HepG2 (cell line): ENCODE measurements around the gene POC1A. TPM values are rescaled to one million over a fixed set of nuclear protein-coding genes. Genes with fewer than 3 reads are reported as not detected.

Source experiments
- ATAC-seq: fragments of 200-7000 bp; cut with Tn5 transposase; 3 replicates; pipeline ENCODE4 v1.9.1; 2020; ENCODE audit warnings: mild to moderate bottlenecking, moderate library complexity
- BruUV-seq: library from RNA; stranded (reverse); fragments of 400-500 nt; replicated peaks from 2 replicates; lab custom pipeline; 2021; lab: Mats Ljungman, UMichigan
- CTCF ChIA-PET: fragments of 300-600 bp; formaldehyde crosslinking; extraction: SDS; loops from one replicate; lab custom pipeline; 2021; ENCODE audit warnings: low total read pairs, inconsistent platforms, low intra/inter-chr PET ratio; lab: Yijun Ruan, JAX
- POLR2A ChIA-PET: fragments of 350-600 bp; sonication (Branson Sonifier 250); formaldehyde crosslinking; loops from one replicate; lab custom pipeline; 2020; ENCODE audit warnings: antibody characterized with exemption, inconsistent platforms; lab: Yijun Ruan, JAX
- DNase-seq: peaks from one replicate; pipeline ENCODE4 v3.0.0-alpha.2; 2015; ENCODE audit warnings: low spot score
- FAIRE-seq: peaks from 3 replicates; lab custom pipeline; 2011; peaks lifted over from hg19 to GRCh38; lab: Jason Lieb, UNC
- H2AFZ ChIP-seq: one replicate; pipeline ENCODE4 v1.6.1; 2011; ENCODE audit warnings: low read length, inconsistent platforms
- H3K27ac ChIP-seq: fragments of 300-600 bp; 3 replicates; pipeline ENCODE4 v1.8.0; 2011; ENCODE audit warnings: mixed run types, mild to moderate bottlenecking, mixed read lengths, low read length, inconsistent platforms; ENCODE audit not compliant: insufficient read depth; ENCODE audit errors: extremely low read length
- H3K27me3 ChIP-seq, 2 experiments: fragments of 200-600 bp in 1 of 2; 2 replicates in 1 of 2; 3 replicates in 1 of 2; pipeline versions ENCODE4 v1.6.0 to v1.8.0; 2011; ENCODE audit warnings: low read length in 2 of 2, mild to moderate bottlenecking in 2 of 2, moderate library complexity in 2 of 2, inconsistent platforms in 1 of 2; ENCODE audit not compliant: insufficient read depth in 2 of 2, control insufficient read depth in 1 of 2
- H3K36me3 ChIP-seq, 2 experiments: fragments of 200-600 bp in 1 of 2; replicated peaks in 1 of 2; 2 replicates in 1 of 2; 3 replicates in 1 of 2; pipeline versions ENCODE4 v1.5.1 to v1.8.0; 2011; ENCODE audit warnings: low read length in 2 of 2, inconsistent platforms in 1 of 2; ENCODE audit not compliant: insufficient read depth in 2 of 2, control insufficient read depth in 1 of 2
- H3K4me1 ChIP-seq: 2 replicates; pipeline ENCODE4 v1.5.1; 2012; ENCODE audit warnings: low read length, inconsistent platforms; ENCODE audit not compliant: insufficient read depth
- H3K4me2 ChIP-seq: 2 replicates; pipeline ENCODE4 v1.6.0; 2011; ENCODE audit warnings: low read depth, low read length, inconsistent platforms
- H3K4me3 ChIP-seq, 3 experiments: fragments of 200-600 bp in 1 of 3; sonication (generic), shearing (Covaris generic) in 1 of 3; replicated peaks in 1 of 3; 2 replicates each; pipeline ENCODE4 v1.5.1; 2011 to 2016; ENCODE audit warnings: low read length in 3 of 3, inconsistent platforms in 2 of 3, low read depth in 2 of 3, mild to moderate bottlenecking in 2 of 3, control low read depth in 1 of 3, mixed read lengths in 1 of 3; ENCODE audit not compliant: insufficient read depth in 1 of 3
- H3K79me2 ChIP-seq: one replicate; pipeline ENCODE4 v1.6.1; 2011; ENCODE audit warnings: low read length, inconsistent platforms; ENCODE audit not compliant: insufficient read depth
- H3K9ac ChIP-seq: 2 replicates; pipeline ENCODE4 v1.6.0; 2011; ENCODE audit warnings: mild to moderate bottlenecking, low read depth, low read length, inconsistent platforms; ENCODE audit not compliant: insufficient read depth
- H3K9me3 ChIP-seq: 2 replicates; pipeline ENCODE4 v1.5.1; 2012; ENCODE audit warnings: mild to moderate bottlenecking, low read length
- H4K20me1 ChIP-seq: 2 replicates; pipeline ENCODE4 v1.6.0; 2011; ENCODE audit warnings: inconsistent platforms, mild to moderate bottlenecking, low read length, moderate library complexity; ENCODE audit not compliant: insufficient read depth
- EHMT2 ChIP-seq: fragments of 200-600 bp; sonication (generic); IDR thresholded peaks from 2 replicates; pipeline ENCODE4 v1.7.0; 2017; ENCODE audit warnings: antibody characterized with exemption, low read depth, low read length, borderline replicate concordance
- HNF4G ChIP-seq, 2 experiments: sonication (generic) in 1 of 2; formaldehyde crosslinking in 1 of 2; IDR thresholded peaks; 2 replicates each; pipeline versions ENCODE4 v1.4.0 to v1.6.1; 2011 to 2020; ENCODE audit warnings: borderline replicate concordance in 2 of 2, low read depth in 2 of 2, mild to moderate bottlenecking in 2 of 2, low read length in 1 of 2, missing genetic modification reagents in 1 of 2, moderate library complexity in 1 of 2
- HNRNPK ChIP-seq: fragments of 200-400 bp; formaldehyde crosslinking; IDR thresholded peaks from 2 replicates; pipeline ENCODE4 v1.6.1; 2018; ENCODE audit warnings: low read length, low read depth, moderate library complexity, mild to moderate bottlenecking; ENCODE audit not compliant: poor library complexity, severe bottlenecking
- PCBP1 ChIP-seq: fragments of 200-400 bp; formaldehyde crosslinking; IDR thresholded peaks from 2 replicates; pipeline ENCODE4 v1.6.1; 2017; ENCODE audit warnings: mild to moderate bottlenecking, low read depth, low read length, borderline replicate concordance
- SOX13 ChIP-seq, 3 experiments: fragments of 450-650 bp in 1 of 3; sonication (generic) in 1 of 3; formaldehyde crosslinking in 1 of 3; IDR thresholded peaks in 2 of 3; conservative IDR thresholded peaks in 1 of 3; 2 replicates each; pipeline versions ENCODE4 v1.5.0 to v1.6.1; 2016 to 2020; ENCODE audit warnings: antibody characterized with exemption in 1 of 3, mild to moderate bottlenecking in 1 of 3, missing compliant biosample characterization in 1 of 3, missing genetic modification reagents in 1 of 3, moderate library complexity in 1 of 3
- ZNF263 ChIP-seq: sonication (generic); formaldehyde crosslinking; IDR thresholded peaks from 2 replicates; pipeline ENCODE4 v1.4.0; 2020; ENCODE audit warnings: missing genetic modification reagents
- ZNF292 ChIP-seq: sonication (generic); formaldehyde crosslinking; IDR thresholded peaks from 2 replicates; pipeline ENCODE4 v1.8.1; 2022; ENCODE audit warnings: mild to moderate bottlenecking, low read depth, missing genetic modification reagents, borderline replicate concordance
- ZNF737 ChIP-seq: sonication (generic); formaldehyde crosslinking; IDR thresholded peaks from 2 replicates; pipeline ENCODE4 v1.5.0; 2020; ENCODE audit warnings: missing genetic modification reagents, mild to moderate bottlenecking, borderline replicate concordance
- ZNF775 ChIP-seq: sonication (generic); formaldehyde crosslinking; IDR thresholded peaks from 2 replicates; pipeline ENCODE4 v1.4.0; 2020; ENCODE audit warnings: missing genetic modification reagents, mild to moderate bottlenecking, moderate library complexity, borderline replicate concordance
- WGBS: methylation state at CpG from one replicate; pipeline ENCODE4 v1.1.6; 2017; ENCODE audit warnings: low lambda C conversion rate; 5-methylcytosine and 5-hydroxymethylcytosine counted together
- in situ Hi-C: cut with HindIII; loops from 2 replicates; pipeline ENCODE4 v1.10.0; 2017; ENCODE audit warnings: low pct_unique_long_range_greater_than_20kb; ENCODE audit not compliant: extremely low pct_ligation_motif_present
- intact Hi-C: fragments of 100-400 bp; cut with micrococcal nuclease; formaldehyde crosslinking; loops from one replicate; pipeline ENCODE4 v1.10.0; 2022; ENCODE audit not compliant: unreplicated experiment
- polyA plus RNA-seq, 8 experiments: library from polyadenylated mRNA; depleted of rRNA in 3 of 8; stranded (reverse) in 7 of 8; unstranded in 1 of 8; fragments of >200 nt; fragmentation: Illumina TruSeq in 4 of 8; extraction: Trizol in 4 of 8; gene quantifications; 2 replicates each; pipeline versions ENCODE4 v1.2.1 to v1.2.3, GENCODE V29; 2011 to 2016; ENCODE audit warnings: low read depth in 4 of 8, missing spikeins in 1 of 8, mixed read lengths in 1 of 8; ENCODE audit not compliant: insufficient read depth in 1 of 8
- total RNA-seq, 5 experiments: library from RNA; depleted of rRNA; stranded (reverse); fragments of >200 nt; fragmentation: Illumina TruSeq; extraction: Trizol; gene quantifications; 2 replicates each; pipeline ENCODE4 v1.2.3, GENCODE V29; 2016; ENCODE audit warnings: low read depth in 1 of 5
- TF ChIP-seq, protein P1 (sequence below): sonication (generic); formaldehyde crosslinking; IDR thresholded peaks from 2 replicates; pipeline ENCODE4 v1.5.0; 2020; ENCODE audit warnings: mild to moderate bottlenecking, missing genetic modification reagents, moderate library complexity
- TF ChIP-seq, protein P2 (sequence below): sonication (generic); formaldehyde crosslinking; IDR thresholded peaks from 2 replicates; pipeline ENCODE4 v1.4.0; 2020; ENCODE audit warnings: missing genetic modification reagents, borderline replicate concordance

POC1A gene
- total and polyA plus RNA-seq, 2 of the 13 experiments (the other 11 are each of a cell fraction or from before 2014, with no cell fraction given), result 14.6 to 20.0 TPM

DNA sequence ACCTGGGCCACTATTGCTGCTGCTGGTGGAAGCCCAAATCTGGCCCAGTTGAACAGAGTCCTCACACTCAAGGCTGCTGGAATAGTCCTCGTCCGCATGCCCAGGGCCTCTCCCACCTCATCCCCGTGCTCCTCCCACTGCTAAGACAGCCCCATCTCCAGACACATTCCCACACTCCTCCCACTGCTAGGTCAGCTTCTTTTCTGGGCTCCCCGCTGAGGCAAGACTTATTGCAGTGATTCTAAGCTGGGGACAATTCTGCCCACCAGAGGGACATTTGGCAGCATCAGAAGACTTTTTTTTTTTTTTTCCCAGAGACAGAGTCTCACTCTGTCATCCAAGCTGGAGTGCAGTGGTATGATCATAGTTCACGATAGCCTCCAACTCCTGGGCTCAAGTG is 35.1 kb downstream of the POC1A start:
- 98% methylated on average over 5 of the region's 5 CpGs for WGBS
- DNase-seq, result no peak
- no peak overlapping the region for H3K4me2 ChIP-seq
- no peak overlapping the region for H3K9ac ChIP-seq
- no peaks in the 10 kb centered on the region for H3K4me1 ChIP-seq
- ChIA-PET CTCF (no interaction called here), POLR2A (no interaction called here)
- no peak for FAIRE-seq
- intact Hi-C loops, result no loop called here
- H3K27me3 ChIP-seq, result no peaks in the 10 kb centered on the region
- BruUV-seq, result no TSS peak
- H2AFZ ChIP-seq, result no peak overlapping the region
- no peaks in the 10 kb centered on the region for H4K20me1 ChIP-seq
- in situ Hi-C loops, result no loop called here
- H3K4me3 ChIP-seq, result no peak overlapping the region
- TF ChIP-seq ZNF263 (CRISPR knock-in tag) (peak; percentile 56; the same call in 1 of the 2 replicates), HNF4G (IDR thresholded peaks at IDR 0.05; ENCODE audit: borderline replicate concordance, low read depth, low read length) (no peak), HNF4G (CRISPR knock-in tag; IDR thresholded peaks at IDR 0.05; ENCODE audit: borderline replicate concordance, low read depth) (no peak)
- no peaks in the 10 kb centered on the region for H3K79me2 ChIP-seq
- H3K36me3 ChIP-seq, result peaks cover 12 to 52% of the 10 kb centered on the region in 2 experiments; a peak in 4 of 5 replicates
- no peaks in the 10 kb centered on the region for H3K9me3 ChIP-seq
- no peak overlapping the region for H3K27ac ChIP-seq
- no peak for ATAC-seq

DNA sequence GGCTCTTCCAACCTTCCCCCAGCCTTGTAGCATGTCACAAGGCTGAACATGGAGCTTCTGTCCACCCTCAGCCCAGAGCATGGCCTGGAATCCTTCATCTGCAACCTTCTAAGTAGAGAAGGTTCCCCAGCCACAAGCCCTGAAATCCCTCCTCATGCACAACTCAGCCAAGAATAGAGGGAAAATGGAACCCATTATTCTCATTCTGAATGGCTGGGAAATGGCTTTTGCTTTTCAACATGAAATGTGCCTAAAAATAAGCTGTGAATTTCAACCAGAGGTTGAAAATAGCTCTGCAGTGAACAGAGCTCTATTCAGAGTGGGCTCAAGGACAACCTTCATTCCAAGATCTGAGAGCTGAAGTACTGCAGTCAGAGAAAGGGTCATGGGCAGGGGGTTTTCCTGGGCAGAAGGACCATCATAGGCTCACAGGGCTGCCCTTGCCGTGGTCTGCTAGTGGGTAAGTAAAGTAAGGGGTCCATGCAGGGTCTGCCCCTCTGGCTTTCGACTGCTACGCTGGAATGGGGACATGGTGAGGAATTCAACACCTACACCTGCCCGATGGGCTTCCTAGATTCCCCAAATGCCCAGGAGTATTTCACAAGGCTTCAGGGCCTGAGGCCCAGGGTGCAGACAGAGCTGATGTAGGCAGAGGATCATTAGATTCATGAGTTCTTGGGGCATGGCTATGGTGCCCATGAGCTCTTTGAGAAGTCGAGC is 35.9 kb downstream of the POC1A start:
- intact Hi-C loops (no loop called here), in situ Hi-C loops (no loop called here)
- ATAC-seq, result no peak
- no peak overlapping the region for H3K4me2 ChIP-seq
- no peak overlapping the region for H3K9ac ChIP-seq
- ChIA-PET CTCF (no interaction called here), POLR2A (no interaction called here)
- no peaks in the 10 kb centered on the region for H4K20me1 ChIP-seq
- H3K4me1 ChIP-seq, result no peaks in the 10 kb centered on the region
- H3K36me3 ChIP-seq, result peaks cover 13 to 53% of the 10 kb centered on the region in 2 experiments; a peak in 4 of 5 replicates
- no peak for DNase-seq
- no peak for FAIRE-seq
- H3K9me3 ChIP-seq, result no peaks in the 10 kb centered on the region
- no peak overlapping the region for H3K27ac ChIP-seq
- no TSS peak for BruUV-seq
- 100% methylated on average over 5 of the region's 5 CpGs for WGBS
- no peaks in the 10 kb centered on the region for H3K79me2 ChIP-seq
- no peaks in the 10 kb centered on the region for H3K27me3 ChIP-seq
- no peak overlapping the region for H2AFZ ChIP-seq
- H3K4me3 ChIP-seq, result no peak overlapping the region
- TF ChIP-seq ZNF775 (CRISPR knock-in tag), result no peak
- TF ChIP-seq ZNF292, result no peak
- no peak for TF ChIP-seq PCBP1
- TF ChIP-seq ZNF737 (CRISPR knock-in tag), result no peak
- TF ChIP-seq EHMT2, result no peak
- TF ChIP-seq, protein P1, sequence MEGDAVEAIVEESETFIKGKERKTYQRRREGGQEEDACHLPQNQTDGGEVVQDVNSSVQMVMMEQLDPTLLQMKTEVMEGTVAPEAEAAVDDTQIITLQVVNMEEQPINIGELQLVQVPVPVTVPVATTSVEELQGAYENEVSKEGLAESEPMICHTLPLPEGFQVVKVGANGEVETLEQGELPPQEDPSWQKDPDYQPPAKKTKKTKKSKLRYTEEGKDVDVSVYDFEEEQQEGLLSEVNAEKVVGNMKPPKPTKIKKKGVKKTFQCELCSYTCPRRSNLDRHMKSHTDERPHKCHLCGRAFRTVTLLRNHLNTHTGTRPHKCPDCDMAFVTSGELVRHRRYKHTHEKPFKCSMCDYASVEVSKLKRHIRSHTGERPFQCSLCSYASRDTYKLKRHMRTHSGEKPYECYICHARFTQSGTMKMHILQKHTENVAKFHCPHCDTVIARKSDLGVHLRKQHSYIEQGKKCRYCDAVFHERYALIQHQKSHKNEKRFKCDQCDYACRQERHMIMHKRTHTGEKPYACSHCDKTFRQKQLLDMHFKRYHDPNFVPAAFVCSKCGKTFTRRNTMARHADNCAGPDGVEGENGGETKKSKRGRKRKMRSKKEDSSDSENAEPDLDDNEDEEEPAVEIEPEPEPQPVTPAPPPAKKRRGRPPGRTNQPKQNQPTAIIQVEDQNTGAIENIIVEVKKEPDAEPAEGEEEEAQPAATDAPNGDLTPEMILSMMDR (CRISPR knock-in tag), result no peak
- TF ChIP-seq SOX13 (IDR thresholded peaks at IDR 0.05), result no peak
- TF ChIP-seq SOX13 (CRISPR knock-in tag; conservative IDR thresholded peaks at IDR 0.05 in 1 of 2, IDR thresholded peaks at IDR 0.05 in 1 of 2), result no peak
- TF ChIP-seq HNRNPK, result no peak
- TF ChIP-seq, protein P2, sequence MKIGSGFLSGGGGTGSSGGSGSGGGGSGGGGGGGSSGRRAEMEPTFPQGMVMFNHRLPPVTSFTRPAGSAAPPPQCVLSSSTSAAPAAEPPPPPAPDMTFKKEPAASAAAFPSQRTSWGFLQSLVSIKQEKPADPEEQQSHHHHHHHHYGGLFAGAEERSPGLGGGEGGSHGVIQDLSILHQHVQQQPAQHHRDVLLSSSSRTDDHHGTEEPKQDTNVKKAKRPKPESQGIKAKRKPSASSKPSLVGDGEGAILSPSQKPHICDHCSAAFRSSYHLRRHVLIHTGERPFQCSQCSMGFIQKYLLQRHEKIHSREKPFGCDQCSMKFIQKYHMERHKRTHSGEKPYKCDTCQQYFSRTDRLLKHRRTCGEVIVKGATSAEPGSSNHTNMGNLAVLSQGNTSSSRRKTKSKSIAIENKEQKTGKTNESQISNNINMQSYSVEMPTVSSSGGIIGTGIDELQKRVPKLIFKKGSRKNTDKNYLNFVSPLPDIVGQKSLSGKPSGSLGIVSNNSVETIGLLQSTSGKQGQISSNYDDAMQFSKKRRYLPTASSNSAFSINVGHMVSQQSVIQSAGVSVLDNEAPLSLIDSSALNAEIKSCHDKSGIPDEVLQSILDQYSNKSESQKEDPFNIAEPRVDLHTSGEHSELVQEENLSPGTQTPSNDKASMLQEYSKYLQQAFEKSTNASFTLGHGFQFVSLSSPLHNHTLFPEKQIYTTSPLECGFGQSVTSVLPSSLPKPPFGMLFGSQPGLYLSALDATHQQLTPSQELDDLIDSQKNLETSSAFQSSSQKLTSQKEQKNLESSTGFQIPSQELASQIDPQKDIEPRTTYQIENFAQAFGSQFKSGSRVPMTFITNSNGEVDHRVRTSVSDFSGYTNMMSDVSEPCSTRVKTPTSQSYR, result no peak
